HG03139 (cell line): ENCODE results near the gene GOLGA6L2.
"Not testable (repeated sequence)": the region's sequence is repeated elsewhere in the genome, so short reads cannot be mapped to it uniquely, and the experiment has no call there.

Source experiments
- ATAC-seq: cut with Tn5 transposase; IDR thresholded peaks from one replicate; pipeline ENCODE4 v1.9.1; 2021; ENCODE audit not compliant: unreplicated experiment

GOLGA6L2 gene

DNA sequence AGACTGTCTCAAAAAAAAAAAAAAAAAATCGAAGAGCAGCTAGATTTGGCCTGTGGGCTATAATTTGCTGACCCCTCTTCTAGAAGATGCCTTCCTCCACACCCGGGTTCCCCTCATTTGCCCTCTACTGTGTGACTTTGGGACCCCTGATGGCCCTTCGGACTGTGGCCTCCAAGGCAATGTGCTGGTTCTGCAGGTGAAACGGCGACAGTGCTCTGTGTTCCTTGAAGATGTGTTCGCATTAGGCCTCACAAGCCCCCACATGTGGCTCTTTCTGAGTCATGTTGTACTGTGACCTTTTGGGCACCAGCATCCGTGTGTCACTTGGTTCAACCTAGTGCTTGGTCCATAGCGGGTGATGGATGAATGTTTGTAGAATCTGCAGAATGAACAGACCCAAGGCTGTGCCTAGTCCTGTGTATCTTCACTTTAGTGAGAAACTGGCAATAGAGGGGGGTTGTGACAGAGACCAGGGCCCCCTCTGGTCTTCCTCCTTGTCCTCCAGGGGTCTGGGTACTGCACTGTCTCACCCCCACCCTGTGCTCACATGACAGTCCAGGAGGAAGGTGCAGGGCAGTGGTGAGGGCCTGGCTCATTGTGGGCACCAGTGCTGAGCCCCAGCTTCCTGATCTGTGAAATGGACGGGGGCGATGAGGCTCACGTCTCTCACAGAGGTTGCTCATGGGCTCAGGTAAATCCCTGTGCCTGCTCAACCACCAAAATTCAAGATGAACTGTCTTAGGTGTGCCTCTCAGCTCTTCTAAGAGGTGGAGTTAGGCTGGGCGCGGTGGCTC is 22.7 kb downstream of the GOLGA6L2 start:
- no peak for ATAC-seq

DNA sequence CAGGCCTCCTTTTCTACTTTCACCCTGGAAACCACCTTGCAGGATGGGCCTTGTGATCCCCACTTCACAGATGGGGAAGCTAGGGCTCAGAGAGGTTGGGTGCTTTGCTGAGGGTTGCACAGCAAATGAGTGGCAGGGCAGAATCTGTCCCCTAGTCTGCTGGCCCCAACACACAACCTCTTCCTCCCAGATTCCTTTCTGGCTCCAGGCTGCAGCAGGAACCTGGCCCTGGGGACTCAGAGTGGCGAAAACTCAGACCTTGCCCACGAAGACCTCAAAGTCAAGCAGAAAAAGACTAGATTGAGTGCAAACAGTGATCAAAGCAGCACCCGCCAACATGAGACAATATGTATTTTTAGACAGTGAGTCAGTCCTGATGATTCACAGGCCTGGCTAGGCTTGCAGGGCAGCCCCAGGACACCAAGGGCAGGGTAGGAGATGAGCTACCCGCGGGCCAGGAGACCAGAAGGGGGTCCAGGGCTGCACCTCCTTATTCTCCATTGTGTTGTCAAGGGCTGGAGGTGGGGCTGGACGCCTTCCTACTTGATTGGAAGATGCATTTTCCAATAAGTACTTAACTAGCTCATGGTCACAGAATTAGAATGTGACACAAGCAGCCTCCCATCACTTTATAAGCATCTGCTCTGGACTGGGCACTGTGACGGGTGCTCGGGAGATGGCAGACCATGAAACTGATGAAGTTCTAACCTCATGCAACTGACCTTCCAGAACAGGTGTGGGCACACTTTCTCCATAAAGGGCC is 23.9 kb downstream of the GOLGA6L2 start:
- ATAC-seq = no peak

DNA sequence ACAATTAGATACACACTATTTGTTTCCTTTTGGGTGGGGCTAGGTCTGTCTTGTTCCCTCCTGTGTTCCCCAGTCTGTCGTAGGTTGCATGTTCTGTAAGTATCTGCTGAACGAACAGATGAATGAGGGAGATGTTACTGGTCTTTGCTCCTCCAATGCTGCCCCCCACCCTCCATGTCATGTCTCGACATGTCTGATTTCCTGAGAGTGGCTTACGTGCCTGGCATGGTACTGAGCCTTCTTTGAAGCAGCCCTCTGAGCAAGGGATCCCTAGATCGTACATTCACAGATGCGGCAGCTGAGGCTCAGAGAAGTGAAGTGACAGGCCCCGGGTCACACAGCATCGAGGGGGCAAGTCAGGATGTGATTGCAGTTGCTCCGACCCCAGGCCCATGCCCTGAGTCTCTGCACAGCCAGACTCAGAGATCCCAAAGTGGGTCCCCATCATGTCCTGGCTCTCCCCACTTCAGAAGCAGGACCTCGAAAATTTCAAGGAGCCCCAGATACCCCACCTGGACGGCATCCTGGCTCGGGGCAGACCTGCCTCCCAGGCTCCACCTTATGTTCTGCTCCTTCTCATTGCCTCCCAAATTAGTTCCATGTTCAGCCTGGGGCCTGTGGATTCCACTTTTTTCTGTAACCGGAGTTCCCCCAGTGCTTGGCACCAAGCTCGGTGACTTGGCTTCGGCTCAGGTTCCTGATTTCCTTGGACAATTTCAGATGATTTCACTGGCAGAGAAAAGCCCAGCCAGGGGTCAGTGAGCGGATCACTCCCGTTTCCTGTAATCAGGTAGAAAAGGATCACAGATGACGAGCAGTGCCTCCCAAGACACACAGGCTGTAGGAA is 24.7 kb downstream of the GOLGA6L2 start:
- no peak for ATAC-seq

DNA sequence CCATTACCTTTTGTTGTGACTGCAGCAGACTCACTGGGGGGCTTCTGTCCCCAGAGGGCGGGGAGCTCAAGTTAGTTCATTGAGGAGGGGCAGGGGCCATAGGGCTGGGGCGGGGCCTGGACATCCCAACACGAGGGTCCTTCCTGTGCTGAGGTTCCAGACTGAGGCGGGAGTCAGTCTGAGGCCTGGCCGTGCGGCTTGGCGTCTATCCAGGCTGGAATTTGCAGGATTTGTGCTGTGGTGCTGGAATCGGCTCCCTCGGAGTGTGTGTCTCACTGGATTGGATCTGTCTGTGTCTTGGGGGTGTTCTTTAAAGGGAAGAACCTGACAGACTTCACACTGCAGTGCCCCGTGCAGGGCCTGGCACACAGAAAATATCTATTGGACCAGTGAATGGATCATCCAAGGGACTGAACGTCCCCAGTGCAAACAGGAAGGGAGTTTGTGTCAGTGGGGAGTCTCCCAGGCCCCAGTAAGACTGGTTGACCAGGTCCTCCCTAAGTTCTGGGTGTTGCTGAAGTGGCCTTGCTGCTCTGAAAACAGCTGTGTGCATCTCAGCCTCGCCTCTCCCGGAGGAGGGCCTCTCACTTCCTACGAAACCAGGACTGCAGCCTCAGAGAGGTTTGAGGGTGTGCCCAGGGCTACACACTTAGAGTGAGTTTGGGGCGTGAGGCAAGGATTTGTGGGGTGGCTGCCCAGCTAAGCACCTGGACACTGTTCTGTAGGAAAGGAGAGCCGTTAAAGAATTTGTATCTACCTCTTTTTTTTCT is 26.1 kb downstream of the GOLGA6L2 start:
- no peak for ATAC-seq

DNA sequence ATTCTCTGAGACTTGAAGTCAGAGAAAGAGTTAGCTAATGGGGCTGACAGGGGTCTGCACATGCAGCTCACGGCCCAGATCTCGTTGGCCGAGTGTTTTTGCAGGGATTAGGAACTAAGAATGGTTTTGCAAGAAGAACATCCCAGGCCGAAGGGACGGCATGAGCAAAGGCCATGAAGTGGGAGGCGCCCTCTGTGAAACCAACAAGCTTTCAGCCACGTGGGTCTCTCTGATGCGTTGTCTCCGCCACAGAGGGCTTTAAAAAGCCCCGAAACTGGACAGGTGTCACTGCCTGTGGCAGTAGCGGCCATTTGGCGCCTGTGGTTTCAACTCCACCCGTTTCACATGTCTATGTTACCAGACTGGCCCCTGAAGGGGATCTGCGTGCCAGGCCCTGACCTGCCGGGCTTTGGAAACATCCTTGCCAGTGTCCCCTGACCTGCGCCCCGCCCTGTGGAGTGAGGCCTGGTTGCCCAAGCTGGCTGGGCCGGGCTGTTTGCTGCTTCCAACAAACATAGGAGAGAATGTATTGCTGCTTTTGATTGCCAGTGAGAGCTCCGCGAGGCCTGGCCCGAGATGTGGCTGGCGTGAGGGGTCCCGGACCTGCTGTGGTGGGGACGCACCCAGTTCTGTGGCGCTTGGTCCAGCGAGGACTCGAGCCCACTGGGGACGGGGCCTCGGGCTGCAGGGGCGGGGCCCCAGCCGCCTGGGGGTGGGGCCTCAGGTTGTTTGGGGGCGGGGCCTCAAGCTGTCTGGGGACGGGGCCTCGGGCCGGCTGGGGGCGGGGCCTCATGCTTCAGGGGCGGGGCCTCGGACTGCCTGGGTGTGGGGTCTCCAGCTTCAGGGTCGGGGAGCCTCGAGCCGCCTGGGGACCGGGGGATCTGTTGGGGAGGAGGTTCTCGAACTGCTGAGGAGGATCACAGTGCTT is 30.4 kb downstream of the GOLGA6L2 start:
- no peak for ATAC-seq

DNA sequence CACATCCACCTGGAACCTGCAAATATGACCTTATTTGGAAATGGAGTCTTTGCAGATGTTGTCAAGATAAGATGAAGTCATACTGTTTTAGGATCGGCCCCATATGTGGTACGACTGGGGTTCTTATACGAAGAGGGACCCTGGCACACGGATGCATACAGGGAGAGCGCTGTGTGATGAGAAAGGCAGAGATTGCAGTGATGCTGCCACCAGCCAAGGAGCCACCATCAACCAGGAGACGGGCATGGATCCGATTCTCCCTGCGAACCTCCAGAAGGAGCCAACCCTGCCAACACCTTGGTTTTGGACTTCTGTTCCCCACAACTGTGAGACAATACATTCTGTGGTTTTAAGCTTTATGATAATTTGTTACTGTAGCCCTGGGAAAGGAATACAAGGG is 31.2 kb downstream of the GOLGA6L2 start:
- not testable (repeated sequence) for ATAC-seq

DNA sequence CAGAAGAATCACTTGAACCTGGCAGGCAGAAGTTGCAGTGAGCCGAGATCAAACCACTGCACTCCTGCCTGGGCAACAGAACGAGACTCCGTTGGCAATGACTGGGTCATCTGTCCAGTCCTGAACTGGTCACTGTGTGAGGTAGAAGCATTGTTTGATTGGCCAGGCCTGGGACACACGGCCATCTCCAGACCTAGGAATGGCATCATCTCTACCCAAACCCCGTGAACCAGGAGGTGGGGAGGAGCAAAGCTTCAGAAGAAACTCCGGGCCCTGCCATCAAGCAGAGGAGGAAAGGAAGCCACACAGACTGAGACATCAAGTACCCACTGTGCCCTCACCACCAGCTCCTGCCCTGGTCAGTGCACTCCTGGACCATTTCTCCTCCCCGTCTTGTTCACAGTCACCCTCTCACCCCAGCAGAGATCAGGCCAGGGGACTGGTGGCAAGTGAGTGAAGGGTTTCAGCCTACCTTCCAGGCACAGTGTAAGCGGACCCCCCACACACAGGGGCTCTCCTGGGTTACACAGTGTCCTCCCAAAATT is 31.6 kb downstream of the GOLGA6L2 start:
- ATAC-seq = no peak

DNA sequence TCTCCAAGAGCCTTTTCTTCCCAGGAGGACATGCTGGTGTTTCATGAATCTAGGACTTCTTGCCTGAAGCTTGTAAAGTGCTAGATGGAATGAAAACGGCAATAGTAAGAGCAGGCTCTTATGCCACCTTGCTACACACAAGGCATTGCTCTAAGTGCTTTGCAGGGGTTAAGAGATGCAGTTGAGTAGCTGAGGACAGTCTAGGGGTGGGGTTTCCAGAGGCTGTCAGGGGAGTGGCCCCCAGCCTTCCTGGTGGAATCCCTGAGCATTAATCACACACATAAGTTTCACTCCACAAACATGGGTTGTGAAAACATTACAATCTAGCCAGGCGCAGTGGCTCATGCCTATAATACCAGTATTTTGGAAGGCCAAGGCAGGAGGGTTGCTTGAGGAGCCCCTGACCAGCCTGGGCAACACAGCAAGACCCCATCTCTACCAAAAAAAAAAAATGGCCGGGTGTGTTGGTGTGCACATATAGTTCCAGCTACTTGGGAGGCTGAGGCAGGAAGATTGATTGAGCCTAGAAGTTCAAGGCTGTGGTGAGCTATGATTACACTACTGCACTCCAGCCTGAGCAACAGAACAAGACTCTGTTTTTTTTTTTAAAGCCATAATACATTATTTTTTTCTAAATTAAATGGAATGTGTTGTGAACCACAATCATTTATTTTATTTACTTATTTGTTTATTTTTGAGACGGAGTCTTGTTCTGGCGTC is 34.0 kb downstream of the GOLGA6L2 start:
- not testable (repeated sequence) for ATAC-seq

DNA sequence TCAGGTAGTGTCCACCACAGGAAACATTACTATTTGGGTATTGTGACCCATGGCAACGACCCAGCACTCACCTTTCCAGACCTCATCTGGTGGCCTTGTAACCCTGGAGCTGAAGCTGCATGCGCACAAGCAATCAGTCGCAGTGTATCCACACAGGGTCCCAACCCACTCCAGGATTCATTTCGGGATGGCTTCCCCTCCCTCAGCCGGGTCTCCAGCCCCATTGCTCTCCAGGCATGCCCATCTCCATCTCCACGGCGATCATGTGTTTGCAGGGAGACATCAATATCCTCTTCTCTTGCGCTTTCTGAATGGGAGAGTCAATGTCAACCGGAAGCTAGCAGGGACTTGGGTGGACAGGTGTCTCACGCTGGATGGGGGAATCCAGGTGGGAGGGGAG is 35.2 kb downstream of the GOLGA6L2 start:
- no peak for ATAC-seq

DNA sequence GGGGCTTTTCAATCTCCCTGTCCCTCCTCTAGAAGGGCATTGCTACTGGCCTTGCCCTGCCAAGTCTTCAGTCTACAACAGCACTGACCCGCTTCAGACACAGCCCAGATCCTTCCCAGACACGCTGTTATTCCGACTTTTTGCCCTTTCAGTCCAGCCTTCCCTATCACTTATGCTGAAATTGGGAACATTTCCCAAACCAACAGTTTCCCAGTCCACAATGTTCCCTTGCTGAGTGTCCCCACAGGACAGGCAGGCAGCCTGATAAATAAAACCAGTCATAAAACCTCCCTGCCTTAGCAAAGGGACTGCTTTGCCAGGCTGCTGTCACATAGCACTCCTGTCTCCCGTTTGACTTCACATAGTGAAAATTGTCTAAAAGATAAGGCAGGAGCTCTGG is 43.5 kb downstream of the GOLGA6L2 start:
- ATAC-seq = no peak

DNA sequence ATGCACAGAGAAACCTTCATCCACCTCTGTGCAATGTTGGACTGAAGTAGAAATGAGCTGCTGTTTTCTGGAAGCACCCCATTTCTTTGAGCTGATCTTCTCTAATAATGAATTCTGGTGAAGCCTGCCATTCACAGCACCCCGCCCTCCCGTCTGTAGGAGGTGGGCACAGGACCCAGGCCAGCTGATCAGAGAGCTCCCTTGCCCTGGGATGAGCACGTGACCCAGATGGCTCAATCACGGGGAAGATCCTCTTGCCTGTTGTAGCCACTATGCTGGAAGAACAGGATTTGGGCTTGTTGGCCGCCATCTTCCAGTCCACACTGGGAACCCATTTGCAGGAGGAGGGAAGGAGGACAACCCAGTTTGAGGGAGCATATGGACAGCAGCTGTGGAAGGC is 44.5 kb downstream of the GOLGA6L2 start:
- no peak for ATAC-seq

DNA sequence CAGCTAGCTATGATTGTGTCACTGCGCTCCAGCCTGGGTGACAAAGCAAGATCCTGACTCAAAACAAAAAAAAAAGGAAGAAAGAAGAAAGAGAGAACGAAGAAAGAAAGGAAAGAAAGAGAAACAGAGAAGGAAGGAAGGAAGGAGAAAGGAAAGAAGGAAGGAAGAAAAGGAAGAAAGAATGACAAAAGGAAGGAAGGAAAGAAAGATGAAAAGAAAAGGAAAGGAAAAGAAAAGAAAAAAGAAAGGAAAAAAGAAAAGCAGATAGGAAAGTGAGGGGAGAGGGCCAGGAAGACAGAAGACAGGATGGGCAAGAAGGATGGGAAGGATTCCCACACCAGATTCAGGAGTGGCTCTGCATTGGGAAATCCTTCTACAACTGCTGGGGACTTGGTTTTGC is 44.9 kb downstream of the GOLGA6L2 start:
- ATAC-seq = no peak

DNA sequence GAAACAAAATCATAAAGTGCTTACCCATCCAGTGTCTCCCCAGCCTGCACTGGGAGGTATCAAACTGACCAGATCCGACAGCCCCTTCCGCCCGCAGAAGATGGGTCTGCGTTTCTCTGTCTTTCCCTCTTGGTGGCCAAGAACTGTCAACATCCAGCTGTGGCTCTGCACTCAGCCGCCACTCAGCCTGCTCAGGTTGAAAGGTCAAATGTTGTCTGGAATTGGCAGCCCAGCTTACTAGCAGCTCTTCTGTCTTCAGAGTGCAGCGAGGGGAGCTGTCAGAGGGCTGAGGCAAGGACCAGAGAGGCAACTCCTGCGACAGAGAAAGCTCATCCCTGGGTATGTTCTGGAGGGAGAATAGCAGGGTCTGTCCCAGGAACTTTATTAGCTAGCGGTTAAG is 45.4 kb downstream of the GOLGA6L2 start:
- ATAC-seq = no peak

DNA sequence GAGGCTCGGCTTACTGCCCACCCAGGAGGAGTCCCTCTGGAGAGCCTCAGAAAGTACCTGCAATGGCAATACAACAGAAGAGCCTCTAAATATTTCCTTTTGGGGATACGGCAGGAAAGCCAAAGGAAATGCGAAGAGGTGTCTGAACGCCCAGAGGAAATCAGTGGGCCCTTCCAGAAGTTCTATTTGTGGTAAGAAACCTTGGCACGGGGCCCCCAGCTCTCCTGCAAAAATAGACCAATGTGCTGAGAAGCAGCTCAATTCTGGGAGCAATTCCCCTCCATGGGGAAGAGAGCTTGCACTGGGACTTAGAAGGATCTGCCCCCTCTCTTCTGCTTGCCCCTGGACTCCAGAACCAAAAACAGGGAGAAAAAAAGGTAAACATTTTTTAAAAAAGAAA is 47.8 kb downstream of the GOLGA6L2 start:
- not testable (repeated sequence) for ATAC-seq

DNA sequence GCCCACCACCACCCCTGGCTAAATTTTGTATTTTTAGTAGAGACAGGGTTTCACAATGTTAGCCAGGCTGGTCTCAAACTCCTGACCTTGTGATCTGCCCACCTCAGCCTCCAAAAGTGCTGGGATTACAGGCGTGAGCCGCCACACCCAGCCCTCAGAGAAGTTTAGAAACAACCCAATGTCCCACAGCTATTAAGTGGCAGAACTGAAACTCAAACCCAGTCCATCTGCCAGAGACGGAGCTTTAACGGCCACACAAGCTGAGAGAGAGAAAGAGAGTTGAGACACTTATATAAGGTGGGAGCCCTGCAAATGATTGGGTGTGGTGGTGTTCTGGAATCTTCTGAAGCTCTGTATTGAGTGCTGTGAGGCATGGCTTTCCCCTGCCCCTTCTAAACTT is 48.7 kb downstream of the GOLGA6L2 start:
- not testable (repeated sequence) for ATAC-seq

DNA sequence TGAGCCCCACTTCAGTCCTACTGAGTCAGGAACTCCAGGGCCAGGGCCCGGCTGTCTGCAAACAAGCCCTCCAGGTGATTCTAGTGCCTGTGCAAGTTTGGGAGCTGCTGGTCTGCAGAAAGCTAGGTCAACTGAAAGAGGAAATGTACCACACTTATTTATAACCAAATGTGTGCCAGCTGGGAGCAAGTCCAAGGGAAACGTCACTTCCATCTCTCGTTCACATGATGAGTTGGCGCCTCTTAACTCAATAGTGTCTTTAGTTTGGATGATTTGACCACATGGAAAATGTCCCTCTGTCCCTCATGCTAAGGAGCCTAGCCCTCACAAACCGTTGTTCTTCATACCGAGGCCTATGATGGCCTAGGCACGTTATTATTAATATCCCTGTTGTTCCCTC is 49.3 kb downstream of the GOLGA6L2 start:
- no peak for ATAC-seq

DNA sequence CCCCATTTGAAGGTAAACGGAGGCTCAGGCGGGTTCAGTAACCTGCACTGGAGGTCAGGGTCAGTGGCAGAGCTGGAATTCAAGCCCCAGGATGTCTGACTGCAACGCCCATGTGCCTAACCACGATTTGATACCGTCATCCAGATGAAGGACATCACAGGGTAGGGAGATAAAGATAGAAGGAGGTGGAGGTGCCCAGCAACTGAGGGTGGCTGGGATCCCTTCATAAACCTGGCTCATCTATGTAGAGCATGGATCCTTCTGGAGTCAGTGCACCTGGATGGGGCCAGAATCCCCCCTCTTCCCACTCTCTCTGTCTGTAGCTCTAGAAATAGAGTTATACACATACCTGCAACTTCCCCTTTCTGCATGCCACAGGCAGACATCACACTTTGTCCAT is 51.2 kb downstream of the GOLGA6L2 start:
- ATAC-seq = no peak

DNA sequence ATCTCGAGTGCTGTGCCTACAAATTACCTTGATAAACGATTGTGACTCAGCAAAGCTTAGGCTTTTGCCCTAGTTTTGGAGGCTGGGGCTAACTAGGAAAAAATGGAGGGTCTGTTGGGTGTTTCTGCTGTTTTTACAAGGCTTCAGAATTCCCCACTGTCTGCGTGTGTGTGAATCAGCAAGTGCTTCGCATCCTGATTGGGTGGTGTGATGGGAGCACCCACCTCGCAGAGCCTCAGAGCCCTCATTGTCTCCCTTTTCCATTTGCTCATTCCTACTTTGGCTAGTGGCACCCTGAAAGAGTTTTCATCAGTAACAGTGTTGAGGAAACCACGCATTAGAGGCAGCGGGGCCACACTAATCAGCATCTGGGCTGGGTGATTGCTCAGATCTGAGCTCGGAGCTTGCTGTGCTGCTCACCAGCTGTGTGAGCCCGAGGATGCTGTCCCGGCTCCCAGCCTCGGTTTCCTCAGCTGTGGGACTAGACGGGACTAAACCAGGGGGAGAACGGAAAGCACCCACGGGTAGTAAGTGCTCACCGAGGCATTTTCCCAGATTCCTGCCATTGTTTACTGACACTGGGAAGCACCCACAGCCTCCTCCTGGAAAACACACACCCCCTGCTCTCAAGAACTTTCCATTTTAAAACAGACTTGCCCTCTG is 51.9 kb downstream of the GOLGA6L2 start:
- ATAC-seq = no peak
